ENCODE measurements around the gene LONRF2. TPM values are rescaled to one million over a fixed set of nuclear protein-coding genes. Genes with fewer than 3 reads are reported as not detected.
"Not testable (repeated sequence)": the region's sequence is repeated elsewhere in the genome, so short reads cannot be mapped to it uniquely, and the experiment has no call there.

LONRF2 gene
- total RNA-seq: 8.4 and 9.2 TPM in 2 replicates
- long read RNA-seq, partial matches to known transcripts: 1 of 6 reads
- long read RNA-seq, other reads (novel, unspliced or antisense): 5 of 6 reads

DNA sequence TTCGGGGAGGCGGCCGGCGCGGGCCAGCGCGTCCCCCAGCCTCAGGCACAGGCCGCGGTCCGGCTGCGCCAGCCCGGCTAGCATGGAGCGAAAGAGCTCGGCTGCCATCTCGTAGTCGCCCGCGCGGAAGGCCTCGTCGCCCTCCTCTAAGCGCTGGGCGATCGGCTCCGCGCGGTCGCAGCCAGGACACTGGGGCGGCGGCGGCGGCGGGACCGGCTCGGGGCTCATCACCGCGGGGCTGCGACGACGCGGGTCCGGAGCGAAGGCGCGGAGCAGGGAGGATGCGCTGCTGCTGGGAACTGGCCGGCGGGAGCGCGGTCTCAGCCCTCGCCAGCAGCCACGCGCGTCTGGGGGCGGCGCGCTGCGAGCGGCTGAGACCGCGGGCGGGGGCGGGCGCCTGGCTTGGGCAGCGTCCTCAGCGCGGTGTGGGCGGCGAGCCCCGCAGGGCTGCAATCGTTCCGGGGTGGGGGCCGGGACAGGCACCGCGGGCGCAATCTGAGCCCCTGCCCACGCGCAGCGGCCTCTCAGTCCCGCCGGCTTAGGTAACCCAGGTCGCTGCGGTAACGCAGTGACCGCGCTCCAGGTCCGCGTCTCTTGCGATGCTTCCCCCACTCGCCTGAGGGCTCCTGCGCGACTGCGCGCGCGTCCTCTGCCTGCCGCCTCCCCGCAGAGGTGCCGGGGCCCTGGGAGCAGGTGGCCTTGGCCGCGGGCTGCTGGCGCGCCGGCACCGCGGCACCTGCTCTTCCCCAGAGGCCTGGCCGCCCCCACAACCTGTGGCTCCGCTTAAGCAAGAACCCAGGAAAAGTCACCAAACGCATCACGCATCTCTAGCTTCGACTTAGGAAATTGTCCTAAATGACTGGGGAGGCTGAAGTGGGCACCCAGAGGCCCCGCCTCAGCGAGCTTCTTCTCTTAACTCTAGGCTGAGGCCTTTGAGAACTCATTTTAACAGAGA, at the start of gene LONRF2:
LONRF2 (minus strand) TSS at position 636 of the 955 bp plus-strand sequence; CDS start at position 228, 408 bp downstream.
- Mint-ChIP-seq H3K4me3 (ENCODE audit: low read depth) (peak within 1 kb of the TSS; percentile 73), H3K4me1 (ENCODE audit: low read depth) (peaks cover 4% of the 10 kb centered on the region), H3K9me3 (ENCODE audit: low read depth) (peaks cover 11% of the 10 kb centered on the region), H3K27ac (peak within 1 kb of the TSS; percentile 89), H3K27me3 (peaks cover 33% of the 10 kb centered on the region), H3K36me3 (ENCODE audit: insufficient read depth) (peaks cover 17% of the 10 kb centered on the region)
- TF ChIP-seq, protein P1, sequence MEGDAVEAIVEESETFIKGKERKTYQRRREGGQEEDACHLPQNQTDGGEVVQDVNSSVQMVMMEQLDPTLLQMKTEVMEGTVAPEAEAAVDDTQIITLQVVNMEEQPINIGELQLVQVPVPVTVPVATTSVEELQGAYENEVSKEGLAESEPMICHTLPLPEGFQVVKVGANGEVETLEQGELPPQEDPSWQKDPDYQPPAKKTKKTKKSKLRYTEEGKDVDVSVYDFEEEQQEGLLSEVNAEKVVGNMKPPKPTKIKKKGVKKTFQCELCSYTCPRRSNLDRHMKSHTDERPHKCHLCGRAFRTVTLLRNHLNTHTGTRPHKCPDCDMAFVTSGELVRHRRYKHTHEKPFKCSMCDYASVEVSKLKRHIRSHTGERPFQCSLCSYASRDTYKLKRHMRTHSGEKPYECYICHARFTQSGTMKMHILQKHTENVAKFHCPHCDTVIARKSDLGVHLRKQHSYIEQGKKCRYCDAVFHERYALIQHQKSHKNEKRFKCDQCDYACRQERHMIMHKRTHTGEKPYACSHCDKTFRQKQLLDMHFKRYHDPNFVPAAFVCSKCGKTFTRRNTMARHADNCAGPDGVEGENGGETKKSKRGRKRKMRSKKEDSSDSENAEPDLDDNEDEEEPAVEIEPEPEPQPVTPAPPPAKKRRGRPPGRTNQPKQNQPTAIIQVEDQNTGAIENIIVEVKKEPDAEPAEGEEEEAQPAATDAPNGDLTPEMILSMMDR (IDR thresholded peaks at IDR 0.05; ENCODE audit: unreplicated experiment): no peak
- peak; percentile 45 for DNase-seq (ENCODE audit: low spot score, unreplicated experiment)

DNA sequence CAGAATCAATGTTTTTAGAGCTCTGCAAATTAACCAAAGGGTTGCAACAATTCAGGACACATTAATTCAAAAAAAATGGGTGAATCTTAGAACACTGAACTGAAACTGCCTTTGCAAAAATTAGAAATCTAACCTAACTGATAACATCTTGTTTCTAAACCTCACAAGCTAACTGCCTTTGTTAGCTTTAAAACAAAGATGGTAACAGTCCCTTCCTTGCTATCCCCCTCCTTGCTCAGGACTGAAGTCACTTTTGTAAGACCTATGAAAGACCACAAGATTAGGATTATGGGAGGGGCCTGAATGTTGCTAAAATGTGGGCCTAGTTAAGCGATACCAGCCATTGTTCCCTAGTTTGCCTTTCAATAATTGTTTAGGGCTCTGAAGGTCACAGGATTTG, 44.9 kb upstream of the LONRF2 start:
- H3K4me1 Mint-ChIP-seq (ENCODE audit: low read depth): peaks cover 4% of the 10 kb centered on the region
- no peaks in the 10 kb centered on the region for H3K36me3 Mint-ChIP-seq (ENCODE audit: insufficient read depth)
- H3K9me3 Mint-ChIP-seq (ENCODE audit: low read depth): peaks cover 25% of the 10 kb centered on the region
- no peak overlapping the region for H3K4me3 Mint-ChIP-seq (ENCODE audit: low read depth)
- no peak for DNase-seq (ENCODE audit: low spot score, unreplicated experiment)
- no peaks in the 10 kb centered on the region for H3K27me3 Mint-ChIP-seq
- peak overlapping the region; percentile 62 for H3K27ac Mint-ChIP-seq
- TF ChIP-seq, protein P1 (IDR thresholded peaks at IDR 0.05; ENCODE audit: unreplicated experiment): no peak

DNA sequence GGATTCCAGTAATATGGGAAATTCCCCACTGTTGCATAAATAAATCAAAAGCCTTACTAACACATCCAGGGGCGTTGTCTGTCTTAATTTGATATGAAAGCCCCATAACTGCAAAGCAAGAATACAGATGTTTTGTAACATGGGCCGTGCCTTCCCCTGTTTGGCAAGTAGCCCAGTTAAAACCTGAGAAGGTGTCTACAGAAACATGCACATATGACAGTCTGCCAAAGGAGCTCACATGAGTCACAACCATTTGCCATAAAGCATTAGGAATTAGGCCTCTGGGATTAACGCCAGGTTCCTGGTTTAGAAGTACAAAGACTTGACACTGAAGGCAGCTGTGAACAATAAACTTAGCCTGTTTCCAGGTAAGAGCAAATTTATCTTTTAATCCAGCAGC, 43.1 kb upstream of the LONRF2 start:
- Mint-ChIP-seq H3K4me1 (ENCODE audit: low read depth) (peaks cover 4% of the 10 kb centered on the region), H3K27me3 (no peaks in the 10 kb centered on the region), H3K36me3 (ENCODE audit: insufficient read depth) (no peaks in the 10 kb centered on the region), H3K4me3 (ENCODE audit: low read depth) (no peak overlapping the region), H3K9me3 (ENCODE audit: low read depth) (peaks cover 19% of the 10 kb centered on the region), H3K27ac (no peak overlapping the region)
- TF ChIP-seq, protein P1 (IDR thresholded peaks at IDR 0.05; ENCODE audit: unreplicated experiment): no peak
- DNase-seq (ENCODE audit: low spot score, unreplicated experiment): no peak

DNA sequence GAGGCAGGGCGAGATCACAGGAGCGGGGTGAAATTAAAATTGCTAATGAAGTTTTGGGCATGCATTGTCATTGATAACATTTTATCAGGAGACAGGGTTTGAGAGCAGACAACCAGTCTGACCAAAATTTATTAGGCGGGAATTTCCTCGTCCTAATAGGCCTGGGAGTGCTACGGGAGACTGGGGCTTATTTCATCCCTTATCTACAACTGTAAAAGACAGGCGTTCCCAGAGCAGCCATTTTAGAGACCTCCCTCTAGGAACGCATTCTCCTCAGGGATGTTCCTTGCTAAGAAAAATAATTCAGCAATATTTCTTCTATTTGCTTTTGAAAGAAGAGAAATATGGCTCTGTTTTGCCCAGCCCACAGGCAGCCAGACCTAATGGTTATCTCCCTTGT, 40.0 kb upstream of the LONRF2 start:
- H3K4me3 Mint-ChIP-seq (ENCODE audit: low read depth); DNase-seq (ENCODE audit: low spot score, unreplicated experiment); H3K36me3 Mint-ChIP-seq (ENCODE audit: insufficient read depth); H3K27ac Mint-ChIP-seq; H3K27me3 Mint-ChIP-seq; H3K4me1 Mint-ChIP-seq (ENCODE audit: low read depth): not testable (repeated sequence)
- H3K9me3 Mint-ChIP-seq (ENCODE audit: low read depth): peaks cover 18% of the 10 kb centered on the region

DNA sequence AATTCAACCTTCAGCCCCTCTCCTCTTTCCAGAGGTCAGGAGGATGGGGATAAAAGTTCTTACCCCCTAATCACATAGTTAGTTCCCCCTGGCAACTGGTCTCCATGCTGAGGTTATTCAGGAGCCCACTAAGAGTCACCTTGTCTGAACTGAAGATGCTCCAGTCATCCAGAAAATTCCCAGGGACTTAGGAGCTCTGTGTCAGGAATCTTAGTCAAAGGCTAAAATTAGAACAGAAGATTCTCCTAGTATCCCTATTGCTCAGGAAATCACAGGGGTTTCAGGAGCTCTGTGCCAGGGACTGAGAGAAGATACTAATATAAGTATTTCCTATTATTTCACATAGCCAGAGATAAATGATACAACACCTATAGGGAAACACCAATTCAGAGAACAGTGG, 37.3 kb upstream of the LONRF2 start:
- Mint-ChIP-seq H3K27me3 (no peaks in the 10 kb centered on the region), H3K9me3 (ENCODE audit: low read depth) (peaks cover 18% of the 10 kb centered on the region), H3K4me1 (ENCODE audit: low read depth) (no peaks in the 10 kb centered on the region), H3K36me3 (ENCODE audit: insufficient read depth) (no peaks in the 10 kb centered on the region), H3K4me3 (ENCODE audit: low read depth) (no peak overlapping the region), H3K27ac (no peak overlapping the region)
- TF ChIP-seq, protein P1 (IDR thresholded peaks at IDR 0.05; ENCODE audit: unreplicated experiment): no peak
- DNase-seq (ENCODE audit: low spot score, unreplicated experiment): no peak

Data from progenitor cell of endocrine pancreas (in vitro differentiated cells).